NCI-H2227 (cell line): ENCODE data around the gene MEI1.

ENCODE experiments used
- DNase-seq: peaks from one replicate; lab custom pipeline; 2025; ENCODE audit not compliant: unreplicated experiment; lab: John Stamatoyannopoulos, UW

Gene MEI1

GRCh38 chr22:41739576-41739975 is 40.3 kb downstream of the MEI1 start:
- no peak for DNase-seq

- DNase-seq: no peak
These were observed 43.6 kb downstream of the MEI1 start for GRCh38 chr22:41742918-41743317.

- no peak for DNase-seq
These were observed 46.7 kb downstream of the MEI1 start for GRCh38 chr22:41745968-41746367.

GRCh38 chr22:41746567-41747400 is 47.5 kb downstream of the MEI1 start:
- peak; percentile 64 for DNase-seq

- no peak for DNase-seq
These were observed 53.0 kb downstream of the MEI1 start for GRCh38 chr22:41752011-41752970.

- no peak for DNase-seq
These were observed 54.7 kb downstream of the MEI1 start for GRCh38 chr22:41753984-41754383.

- no peak for DNase-seq
These were observed 58.2 kb downstream of the MEI1 start for GRCh38 chr22:41757502-41757901.

GRCh38 chr22:41758231-41758630 is 58.9 kb downstream of the MEI1 start:
- no peak for DNase-seq

- peak; percentile 80 for DNase-seq
These were observed 63.9 kb downstream of the MEI1 start for GRCh38 chr22:41762980-41763779.

GRCh38 chr22:41766476-41766875 is 67.2 kb downstream of the MEI1 start:
- DNase-seq: no peak

- no peak for DNase-seq
These were observed 69.1 kb downstream of the MEI1 start for GRCh38 chr22:41768430-41768829.

- no peak for DNase-seq
These were observed 71.6 kb downstream of the MEI1 start for GRCh38 chr22:41770715-41771468.

GRCh38 chr22:41772198-41772597 is 72.9 kb downstream of the MEI1 start:
- no peak for DNase-seq

- DNase-seq: no peak
These were observed 73.3 kb downstream of the MEI1 start for GRCh38 chr22:41772645-41773044.

- no peak for DNase-seq
These were observed 76.0 kb downstream of the MEI1 start for GRCh38 chr22:41775338-41775737.

- DNase-seq: no peak
These were observed 76.7 kb downstream of the MEI1 start for GRCh38 chr22:41775976-41776375.

- DNase-seq: no peak
These were observed 77.1 kb downstream of the MEI1 start for GRCh38 chr22:41776381-41776780.

- DNase-seq: no peak
These were observed 78.6 kb downstream of the MEI1 start for GRCh38 chr22:41777749-41778425.

GRCh38 chr22:41779929-41780505 is 80.7 kb downstream of the MEI1 start:
- DNase-seq: no peak
